Measurements from ENCODE around the gene PKD2L1. TPM values are rescaled to one million over a fixed set of nuclear protein-coding genes. Genes with fewer than 3 reads are reported as not detected.

The PKD2L1 gene
- total RNA-seq, 1 donor from 2014 or later = 3.4 TPM

- H3K27me3 ChIP-seq (ENCODE audit: low read depth) = no peaks in the 10 kb centered on the region
- TF ChIP-seq CTCF (IDR thresholded peaks at IDR 0.05) = no peak
- intact Hi-C loops (cut with DNase I) = no loop called here
- no peak for DNase-seq
- no peak overlapping the region for H3K27ac ChIP-seq
- H3K36me3 ChIP-seq = peaks cover 96% of the 10 kb centered on the region
- no peaks in the 10 kb centered on the region for H3K9me3 ChIP-seq
- no peaks in the 10 kb centered on the region for H3K4me1 ChIP-seq
- ATAC-seq = no peak
- no peak overlapping the region for H3K4me3 ChIP-seq
Observed at GRCh38 chr10:100254191-100254590, 75.8 kb downstream of the PKD2L1 start.

GRCh38 chr10:100253041-100253440, 77.0 kb downstream of the PKD2L1 start:
- intact Hi-C loops (cut with DNase I) = no loop called here
- Histone ChIP-seq H3K4me1 (no peaks in the 10 kb centered on the region), H3K27me3 (ENCODE audit: low read depth) (no peaks in the 10 kb centered on the region), H3K9me3 (no peaks in the 10 kb centered on the region), H3K27ac (no peak overlapping the region), H3K36me3 (peaks cover 96% of the 10 kb centered on the region), H3K4me3 (no peak overlapping the region)
- DNase-seq = no peak
- no peak for ATAC-seq
- TF ChIP-seq CTCF (IDR thresholded peaks at IDR 0.05) = no peak

GRCh38 chr10:100248820-100249219, 81.2 kb downstream of the PKD2L1 start:
- H3K4me3 ChIP-seq = no peak overlapping the region
- no peaks in the 10 kb centered on the region for H3K27me3 ChIP-seq (ENCODE audit: low read depth)
- intact Hi-C loops (cut with DNase I) = no loop called here
- no peaks in the 10 kb centered on the region for H3K9me3 ChIP-seq
- ATAC-seq (no peak), DNase-seq (no peak)
- no peak overlapping the region for H3K27ac ChIP-seq
- no peaks in the 10 kb centered on the region for H3K4me1 ChIP-seq
- H3K36me3 ChIP-seq = peaks cover 99% of the 10 kb centered on the region
- no peak for TF ChIP-seq CTCF (IDR thresholded peaks at IDR 0.05)

- H3K9me3 ChIP-seq = no peaks in the 10 kb centered on the region
- no peak overlapping the region for H3K27ac ChIP-seq
- peaks cover 100% of the 10 kb centered on the region for H3K36me3 ChIP-seq
- TF ChIP-seq CTCF (IDR thresholded peaks at IDR 0.05) = no peak
- intact Hi-C loops (cut with DNase I) = no loop called here
- no peaks in the 10 kb centered on the region for H3K27me3 ChIP-seq (ENCODE audit: low read depth)
- no peak overlapping the region for H3K4me3 ChIP-seq
- DNase-seq = no peak
- no peak for ATAC-seq
- no peaks in the 10 kb centered on the region for H3K4me1 ChIP-seq
Observed at GRCh38 chr10:100245484-100246220, 84.4 kb downstream of the PKD2L1 start.

- intact Hi-C loops (cut with DNase I) = no loop called here
- peaks cover 100% of the 10 kb centered on the region for H3K36me3 ChIP-seq
Observed at GRCh38 chr10:100239851-100240250, 90.2 kb downstream of the PKD2L1 start.

More at GRCh38 chr10:100239851-100240250, 90.2 kb downstream of the PKD2L1 start:
- no peak for DNase-seq
- Histone ChIP-seq H3K9me3 (no peaks in the 10 kb centered on the region), H3K27me3 (ENCODE audit: low read depth) (no peaks in the 10 kb centered on the region), H3K4me3 (no peak overlapping the region), H3K27ac (no peak overlapping the region), H3K4me1 (no peaks in the 10 kb centered on the region)
- ATAC-seq = no peak
- no peak for TF ChIP-seq CTCF (IDR thresholded peaks at IDR 0.05)
